ENCODE results near the gene HYI.

HYI gene

GRCh38 chr1:43434256-43434655 lies 19.5 kb downstream of the HYI start:
- no peak for DNase-seq (ENCODE audit: low read depth)
- no peak for TF ChIP-seq CTCF (IDR thresholded peaks at IDR 0.05; ENCODE audit: insufficient read depth, low read depth, low read length, missing control alignments)
- H3K4me3 ChIP-seq (ENCODE audit: low read depth, low read length): no peak overlapping the region

GRCh38 chr1:43432907-43433306 lies 20.8 kb downstream of the HYI start:
- no peak for TF ChIP-seq CTCF (IDR thresholded peaks at IDR 0.05; ENCODE audit: insufficient read depth, low read depth, low read length, missing control alignments)
- no peak for DNase-seq (ENCODE audit: low read depth)
- H3K4me3 ChIP-seq (ENCODE audit: low read depth, low read length): no peak overlapping the region

- no peak overlapping the region for H3K4me3 ChIP-seq (ENCODE audit: low read depth, low read length)
- DNase-seq (ENCODE audit: low read depth): no peak
- no peak for TF ChIP-seq CTCF (IDR thresholded peaks at IDR 0.05; ENCODE audit: insufficient read depth, low read depth, low read length, missing control alignments)
Observed at GRCh38 chr1:43432171-43432860, 21.4 kb downstream of the HYI start.

GRCh38 chr1:43431676-43432075 lies 22.1 kb downstream of the HYI start:
- no peak for DNase-seq (ENCODE audit: low read depth)
- H3K4me3 ChIP-seq (ENCODE audit: low read depth, low read length): no peak overlapping the region
- TF ChIP-seq CTCF (IDR thresholded peaks at IDR 0.05; ENCODE audit: insufficient read depth, low read depth, low read length, missing control alignments): no peak

- no peak for TF ChIP-seq CTCF (IDR thresholded peaks at IDR 0.05; ENCODE audit: insufficient read depth, low read depth, low read length, missing control alignments)
- H3K4me3 ChIP-seq (ENCODE audit: low read depth, low read length): no peak overlapping the region
- DNase-seq (ENCODE audit: low read depth): no peak
Observed at GRCh38 chr1:43430831-43431230, 22.9 kb downstream of the HYI start.

GRCh38 chr1:43427941-43428340 lies 25.8 kb downstream of the HYI start:
- TF ChIP-seq CTCF (IDR thresholded peaks at IDR 0.05; ENCODE audit: insufficient read depth, low read depth, low read length, missing control alignments): no peak
- DNase-seq (ENCODE audit: low read depth): no peak
- H3K4me3 ChIP-seq (ENCODE audit: low read depth, low read length): no peak overlapping the region

- H3K4me3 ChIP-seq (ENCODE audit: low read depth, low read length): no peak overlapping the region
- TF ChIP-seq CTCF (IDR thresholded peaks at IDR 0.05; ENCODE audit: insufficient read depth, low read depth, low read length, missing control alignments): no peak
- no peak for DNase-seq (ENCODE audit: low read depth)
Observed at GRCh38 chr1:43427524-43427923, 26.2 kb downstream of the HYI start.
